C4-2B (cell line): ENCODE results near the gene LOC128125822.

Source experiments
- ZFX ChIP-seq: fragments of 450-650 bp; IDR thresholded peaks from 2 replicates; pipeline ENCODE4 v1.6.1; 2017
- TF ChIP-seq, protein P1 (sequence below): fragments of 450-650 bp; conservative IDR thresholded peaks from 2 replicates; pipeline ENCODE4 v1.5.1; 2017; ENCODE audit warnings: mild to moderate bottlenecking

DNA sequence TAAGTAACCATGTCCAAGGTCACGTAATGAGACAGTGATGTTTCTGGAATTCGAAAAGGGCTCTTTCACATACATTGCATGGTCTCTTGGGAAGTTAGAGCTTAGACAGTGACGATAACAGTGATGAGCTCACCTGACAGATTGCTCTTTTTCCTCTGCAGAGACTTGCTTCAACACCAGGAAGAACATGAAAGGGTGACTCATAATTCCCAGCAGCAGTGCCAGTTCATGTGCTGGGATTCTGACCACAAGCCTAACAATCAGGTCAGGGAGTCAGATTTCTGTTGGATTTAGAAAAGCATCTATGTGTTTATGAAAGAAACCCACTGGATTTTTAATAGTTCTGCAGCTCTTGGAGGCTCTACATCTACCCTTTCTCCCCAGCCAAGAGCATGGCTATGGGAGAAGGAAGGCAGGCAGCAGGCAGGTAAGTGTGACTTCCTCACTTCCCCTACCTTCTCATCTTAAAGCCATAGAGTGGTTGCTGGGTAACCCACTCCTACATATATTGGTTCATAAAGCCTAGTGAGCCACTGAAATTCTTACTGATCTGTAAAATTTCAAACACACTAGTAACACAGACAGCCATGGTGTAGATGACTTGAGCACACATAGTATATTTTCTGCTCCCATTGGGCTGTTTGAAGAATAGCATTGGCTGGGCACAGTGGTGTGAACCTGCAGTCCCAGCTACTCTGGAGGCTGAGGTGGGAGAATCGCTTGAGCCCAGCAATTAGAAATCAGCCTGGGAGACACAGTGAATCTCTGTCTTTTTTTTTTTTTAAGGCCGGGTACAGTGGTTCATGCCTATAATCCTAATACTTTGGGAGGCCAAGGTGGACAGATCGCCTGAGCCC lies 44.4 kb upstream of the LOC128125822 start:
- TF ChIP-seq, protein P1, sequence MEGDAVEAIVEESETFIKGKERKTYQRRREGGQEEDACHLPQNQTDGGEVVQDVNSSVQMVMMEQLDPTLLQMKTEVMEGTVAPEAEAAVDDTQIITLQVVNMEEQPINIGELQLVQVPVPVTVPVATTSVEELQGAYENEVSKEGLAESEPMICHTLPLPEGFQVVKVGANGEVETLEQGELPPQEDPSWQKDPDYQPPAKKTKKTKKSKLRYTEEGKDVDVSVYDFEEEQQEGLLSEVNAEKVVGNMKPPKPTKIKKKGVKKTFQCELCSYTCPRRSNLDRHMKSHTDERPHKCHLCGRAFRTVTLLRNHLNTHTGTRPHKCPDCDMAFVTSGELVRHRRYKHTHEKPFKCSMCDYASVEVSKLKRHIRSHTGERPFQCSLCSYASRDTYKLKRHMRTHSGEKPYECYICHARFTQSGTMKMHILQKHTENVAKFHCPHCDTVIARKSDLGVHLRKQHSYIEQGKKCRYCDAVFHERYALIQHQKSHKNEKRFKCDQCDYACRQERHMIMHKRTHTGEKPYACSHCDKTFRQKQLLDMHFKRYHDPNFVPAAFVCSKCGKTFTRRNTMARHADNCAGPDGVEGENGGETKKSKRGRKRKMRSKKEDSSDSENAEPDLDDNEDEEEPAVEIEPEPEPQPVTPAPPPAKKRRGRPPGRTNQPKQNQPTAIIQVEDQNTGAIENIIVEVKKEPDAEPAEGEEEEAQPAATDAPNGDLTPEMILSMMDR = no peak
- TF ChIP-seq ZFX = no peak
